OCI-LY3 (cell line): ENCODE data around the gene NR2F6.

Source experiments
- H2AFZ ChIP-seq: fragments of 200-600, 300-600 bp; shearing (Covaris generic); 2 replicates; pipeline ENCODE4 v1.6.0; 2014; ENCODE audit warnings: antibody characterized with exemption, low read depth, low read length
- H3K27ac ChIP-seq: fragments of 200-600, 300-600 bp; sonication (generic); 2 replicates; pipeline ENCODE4 v1.5.1; 2014; ENCODE audit warnings: mild to moderate bottlenecking, low read length, moderate library complexity, mixed read lengths
- H3K27me3 ChIP-seq: fragments of 200-600, 300-600 bp; sonication (generic); 2 replicates; pipeline ENCODE4 v1.6.1; 2014; ENCODE audit warnings: low read depth, low read length, mixed read lengths
- H3K36me3 ChIP-seq: fragments of 200-600, 300-600 bp; sonication (generic); replicated peaks from 2 replicates; pipeline ENCODE3; 2014; ENCODE audit warnings: low read depth, low read length, mixed read lengths
- H3K4me1 ChIP-seq: fragments of 300-600, 200-600 bp; sonication (generic); 2 replicates; pipeline ENCODE4 v1.6.1; 2014; ENCODE audit warnings: low read length, mixed read lengths
- H3K4me2 ChIP-seq: fragments of 200-600, 300-600 bp; sonication (generic); 2 replicates; pipeline ENCODE4 v1.6.1; 2014; ENCODE audit warnings: low read length, mixed read lengths
- H3K4me3 ChIP-seq: fragments of 300-600, 200-600 bp; sonication (generic); 2 replicates; pipeline ENCODE4 v1.5.1; 2014; ENCODE audit warnings: antibody characterized with exemption, mild to moderate bottlenecking, low read length, moderate library complexity
- H3K79me2 ChIP-seq: fragments of 300-600, 200-600 bp; shearing (Covaris generic); 2 replicates; pipeline ENCODE4 v1.6.1; 2014; ENCODE audit warnings: mild to moderate bottlenecking, low read length, mixed read lengths
- H3K9ac ChIP-seq: fragments of 300-600, 200-600 bp; shearing (Covaris generic); 2 replicates; pipeline ENCODE4 v1.6.0; 2014; ENCODE audit warnings: mild to moderate bottlenecking, low read length, moderate library complexity
- H3K9me3 ChIP-seq: fragments of 200-600, 300-600 bp; shearing (Covaris generic); 2 replicates; pipeline ENCODE4 v1.6.1; 2014; ENCODE audit warnings: low read length, mixed read lengths; ENCODE audit not compliant: insufficient read depth
- H4K20me1 ChIP-seq: fragments of 200-600, 300-600 bp; sonication (generic); 2 replicates; pipeline ENCODE4 v1.6.1; 2016; ENCODE audit warnings: low read length, mixed read lengths; ENCODE audit not compliant: insufficient read depth
- CTCF ChIP-seq: fragments of 200-600, 300-600 bp; sonication (generic); IDR thresholded peaks from 2 replicates; pipeline ENCODE4 v1.5.1; 2014; ENCODE audit warnings: antibody characterized with exemption, low read length, low read depth
- EZH2phosphoT487 ChIP-seq: fragments of 200-600 bp; shearing (Covaris generic); IDR thresholded peaks from 2 replicates; pipeline ENCODE4 v1.6.1; 2018; ENCODE audit warnings: antibody characterized with exemption, mixed run types, low read depth

NR2F6 gene

GRCh38 chr19:17214508-17215126 is 31.1 kb downstream of the NR2F6 start:
- Histone ChIP-seq H3K27ac (peak overlapping the region; percentile 73), H3K27me3 (no peaks in the 10 kb centered on the region), H3K36me3 (peaks cover 46% of the 10 kb centered on the region), H3K9me3 (no peaks in the 10 kb centered on the region), H3K79me2 (no peaks in the 10 kb centered on the region), H3K4me3 (peak overlapping the region; percentile 84), H3K4me1 (peaks cover 13% of the 10 kb centered on the region), H2AFZ (peak overlapping the region; percentile 24), H3K4me2 (peak overlapping the region; percentile 70), H4K20me1 (no peaks in the 10 kb centered on the region), H3K9ac (peak overlapping the region; percentile 87)
- TF ChIP-seq EZH2phosphoT487 (no peak), CTCF (no peak)

GRCh38 chr19:17213334-17213733 is 32.4 kb downstream of the NR2F6 start:
- Histone ChIP-seq H3K4me3 (no peak overlapping the region), H3K9me3 (no peaks in the 10 kb centered on the region), H3K27ac (no peak overlapping the region), H3K27me3 (no peaks in the 10 kb centered on the region), H2AFZ (no peak overlapping the region), H3K9ac (no peak overlapping the region), H3K4me2 (no peak overlapping the region), H3K36me3 (peaks cover 49% of the 10 kb centered on the region), H3K4me1 (peaks cover 13% of the 10 kb centered on the region), H3K79me2 (no peaks in the 10 kb centered on the region), H4K20me1 (no peaks in the 10 kb centered on the region)
- TF ChIP-seq CTCF (no peak), EZH2phosphoT487 (no peak)

DNA sequence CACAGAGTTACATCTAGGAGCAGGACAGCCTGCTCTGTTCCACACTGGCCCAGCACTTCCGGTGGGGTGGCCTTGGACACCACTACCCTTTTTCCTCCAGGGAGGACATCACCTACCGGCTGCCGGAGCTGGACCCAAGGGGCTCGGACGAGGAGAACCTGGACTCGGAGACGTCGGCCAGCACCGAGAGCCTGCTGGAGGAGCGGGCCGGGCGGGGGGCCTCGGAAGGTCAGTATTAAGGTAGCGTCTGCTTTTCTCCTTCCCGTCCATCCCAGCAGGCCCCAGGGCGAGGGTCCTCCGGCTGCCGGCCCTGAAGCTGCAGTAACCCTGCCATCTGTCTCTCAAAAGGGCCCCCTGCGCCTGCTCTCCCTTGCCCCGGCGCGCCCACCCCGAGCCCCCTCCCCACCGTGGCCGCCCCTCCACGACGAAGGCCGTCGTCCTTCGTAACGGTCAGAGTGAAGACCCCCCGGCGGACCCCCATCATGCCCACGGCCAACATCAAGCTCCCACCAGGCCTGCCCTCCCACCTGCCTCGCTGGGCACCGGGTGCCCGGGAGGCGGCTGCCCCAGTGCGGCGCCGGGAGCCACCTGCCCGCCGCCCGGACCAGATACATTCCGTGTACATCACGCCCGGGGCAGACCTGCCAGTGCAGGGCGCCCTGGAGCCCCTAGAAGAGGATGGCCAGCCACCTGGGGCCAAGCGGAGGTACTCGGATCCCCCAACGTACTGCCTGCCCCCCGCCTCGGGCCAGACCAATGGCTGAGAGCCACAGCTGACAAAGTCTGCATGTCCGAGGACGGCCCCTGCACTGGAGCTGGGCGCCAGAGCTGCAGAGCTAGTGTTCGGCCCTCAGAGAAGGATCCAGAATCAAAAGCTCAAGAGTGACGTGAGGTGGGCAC is 33.9 kb downstream of the NR2F6 start:
- Histone ChIP-seq H4K20me1 (no peaks in the 10 kb centered on the region), H3K27ac (no peak overlapping the region), H3K36me3 (peaks cover 46% of the 10 kb centered on the region), H3K4me3 (no peak overlapping the region), H3K9me3 (no peaks in the 10 kb centered on the region), H3K79me2 (no peaks in the 10 kb centered on the region), H3K9ac (no peak overlapping the region), H2AFZ (no peak overlapping the region), H3K4me1 (peaks cover 13% of the 10 kb centered on the region), H3K4me2 (no peak overlapping the region), H3K27me3 (no peaks in the 10 kb centered on the region)
- TF ChIP-seq CTCF = no peak
- TF ChIP-seq EZH2phosphoT487 = no peak

DNA sequence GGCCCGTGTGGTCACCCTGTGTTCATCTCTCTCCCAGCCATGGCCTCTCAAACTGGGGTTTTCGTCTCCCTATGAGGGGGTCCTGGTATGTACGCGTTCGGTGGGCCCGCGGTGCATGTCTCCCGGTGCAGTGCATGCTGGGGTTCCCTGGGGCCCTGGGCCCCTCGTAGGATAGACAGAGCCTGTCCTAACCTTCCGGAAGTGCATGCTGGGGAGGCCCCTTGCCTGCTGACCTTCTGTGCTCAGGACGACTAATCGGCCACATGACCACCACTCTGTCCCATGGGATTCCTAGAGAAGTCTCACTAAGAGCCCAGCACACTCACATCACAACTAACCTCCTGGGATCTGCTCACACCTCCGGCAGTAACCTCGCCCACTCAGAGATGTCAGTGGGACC is 35.4 kb downstream of the NR2F6 start:
- TF ChIP-seq CTCF (no peak), EZH2phosphoT487 (no peak)
- no peak overlapping the region for H3K4me2 ChIP-seq
- H2AFZ ChIP-seq = no peak overlapping the region
- peaks cover 6% of the 10 kb centered on the region for H3K4me1 ChIP-seq
- H3K36me3 ChIP-seq = peaks cover 52% of the 10 kb centered on the region
- H3K4me3 ChIP-seq = no peak overlapping the region
- no peaks in the 10 kb centered on the region for H3K9me3 ChIP-seq
- no peaks in the 10 kb centered on the region for H3K79me2 ChIP-seq
- H4K20me1 ChIP-seq = no peaks in the 10 kb centered on the region
- H3K9ac ChIP-seq = no peak overlapping the region
- no peaks in the 10 kb centered on the region for H3K27me3 ChIP-seq
- H3K27ac ChIP-seq = no peak overlapping the region
